Loucy (cell line): ENCODE data around the gene SCYGR3.

Experiments
- EZH2phosphoT487 ChIP-seq: fragments of 200-600 bp; IDR thresholded peaks from 2 replicates; pipeline ENCODE4 v1.6.1; 2018; ENCODE audit warnings: antibody characterized with exemption, mild to moderate bottlenecking, moderate library complexity, borderline replicate concordance
- TF ChIP-seq, protein P1 (sequence below): fragments of 200-600 bp; sonication (generic); conservative IDR thresholded peaks from 2 replicates; pipeline ENCODE4 v1.5.1; 2014; ENCODE audit warnings: mild to moderate bottlenecking, antibody characterized with exemption, low read length

DNA sequence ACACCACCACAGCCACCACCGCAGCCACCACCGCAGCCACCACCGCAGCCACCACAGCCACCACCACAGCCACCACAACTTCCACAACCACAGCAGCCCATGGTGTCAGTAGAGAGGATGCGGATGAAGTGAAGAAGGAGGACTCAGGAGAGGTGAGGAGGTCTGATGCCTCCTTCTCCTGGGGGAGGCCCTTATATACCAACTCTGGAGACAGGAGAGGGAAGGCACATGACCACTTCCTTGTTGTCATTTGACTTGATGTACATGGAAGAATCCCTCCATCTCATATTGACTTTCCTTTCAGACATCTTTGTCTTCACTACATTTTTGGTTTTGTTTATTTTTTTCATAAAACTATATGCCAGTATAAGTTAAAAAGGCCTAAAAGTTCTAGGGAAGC, at the start of gene SCYGR3:
- TF ChIP-seq, protein P1, sequence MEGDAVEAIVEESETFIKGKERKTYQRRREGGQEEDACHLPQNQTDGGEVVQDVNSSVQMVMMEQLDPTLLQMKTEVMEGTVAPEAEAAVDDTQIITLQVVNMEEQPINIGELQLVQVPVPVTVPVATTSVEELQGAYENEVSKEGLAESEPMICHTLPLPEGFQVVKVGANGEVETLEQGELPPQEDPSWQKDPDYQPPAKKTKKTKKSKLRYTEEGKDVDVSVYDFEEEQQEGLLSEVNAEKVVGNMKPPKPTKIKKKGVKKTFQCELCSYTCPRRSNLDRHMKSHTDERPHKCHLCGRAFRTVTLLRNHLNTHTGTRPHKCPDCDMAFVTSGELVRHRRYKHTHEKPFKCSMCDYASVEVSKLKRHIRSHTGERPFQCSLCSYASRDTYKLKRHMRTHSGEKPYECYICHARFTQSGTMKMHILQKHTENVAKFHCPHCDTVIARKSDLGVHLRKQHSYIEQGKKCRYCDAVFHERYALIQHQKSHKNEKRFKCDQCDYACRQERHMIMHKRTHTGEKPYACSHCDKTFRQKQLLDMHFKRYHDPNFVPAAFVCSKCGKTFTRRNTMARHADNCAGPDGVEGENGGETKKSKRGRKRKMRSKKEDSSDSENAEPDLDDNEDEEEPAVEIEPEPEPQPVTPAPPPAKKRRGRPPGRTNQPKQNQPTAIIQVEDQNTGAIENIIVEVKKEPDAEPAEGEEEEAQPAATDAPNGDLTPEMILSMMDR = no peak
- TF ChIP-seq EZH2phosphoT487 = no peak
